GM21390 (cell line): ENCODE results near the gene PPP4R1.
A peak's percentile ranks its signal among the peaks of the same experiment; 100 is the strongest.
"Not testable (repeated sequence)": the region's sequence is repeated elsewhere in the genome, so short reads cannot be mapped to it uniquely, and the experiment has no call there.

Experiments
- ATAC-seq: cut with Tn5 transposase; IDR thresholded peaks from one replicate; pipeline ENCODE4 v1.9.1; 2021; ENCODE audit not compliant: unreplicated experiment

The PPP4R1 gene

GRCh38 chr18:9614401-9615279 is at the start of gene PPP4R1:
Gene PPP4R1 (minus strand): TSS chr18:9614559. CDS start chr18:9614484, 75 bp downstream.
- ATAC-seq = peak; percentile 52

- no peak for ATAC-seq
Measured at GRCh38 chr18:9663377-9663776, 49.0 kb upstream of the PPP4R1 start.

- no peak for ATAC-seq
Measured at GRCh38 chr18:9661564-9661963, 47.2 kb upstream of the PPP4R1 start.

- no peak for ATAC-seq
Measured at GRCh38 chr18:9659499-9660375, 45.4 kb upstream of the PPP4R1 start.

- no peak for ATAC-seq
Measured at GRCh38 chr18:9658087-9658641, 43.8 kb upstream of the PPP4R1 start.

- no peak for ATAC-seq
Measured at GRCh38 chr18:9655232-9655767, 40.9 kb upstream of the PPP4R1 start.

- ATAC-seq = no peak
Measured at GRCh38 chr18:9653390-9653789, 39.0 kb upstream of the PPP4R1 start.

GRCh38 chr18:9649164-9649540 is 34.8 kb upstream of the PPP4R1 start:
- no peak for ATAC-seq

GRCh38 chr18:9648431-9649163 is 34.2 kb upstream of the PPP4R1 start:
- ATAC-seq = no peak

GRCh38 chr18:9647496-9648323 is 33.4 kb upstream of the PPP4R1 start:
- no peak for ATAC-seq

- no peak for ATAC-seq
Measured at GRCh38 chr18:9643549-9643948, 29.2 kb upstream of the PPP4R1 start.

GRCh38 chr18:9642799-9643462 is 28.6 kb upstream of the PPP4R1 start:
- no peak for ATAC-seq

- not testable (repeated sequence) for ATAC-seq
Measured at GRCh38 chr18:9641081-9641480, 26.7 kb upstream of the PPP4R1 start.

- no peak for ATAC-seq
Measured at GRCh38 chr18:9638886-9639285, 24.5 kb upstream of the PPP4R1 start.

- no peak for ATAC-seq
Measured at GRCh38 chr18:9637036-9637767, 22.8 kb upstream of the PPP4R1 start.

- ATAC-seq = no peak
Measured at GRCh38 chr18:9634856-9635255, 20.5 kb upstream of the PPP4R1 start.

GRCh38 chr18:9631814-9632496 is 17.6 kb upstream of the PPP4R1 start:
- ATAC-seq = no peak

- ATAC-seq = no peak
Measured at GRCh38 chr18:9630444-9630843, 16.1 kb upstream of the PPP4R1 start.
